KMS-11 (cell line): ENCODE data around the gene LCT.

Experiments used
- H2AFZ ChIP-seq: fragments of 200-600 bp; sonication (generic); 2 replicates; pipeline ENCODE4 v1.6.1; 2016; ENCODE audit warnings: antibody characterized with exemption, mixed run types, low read depth
- H3K27ac ChIP-seq: fragments of 200-600 bp; sonication (generic); 2 replicates; pipeline ENCODE4 v1.6.1; 2016; ENCODE audit warnings: mild to moderate bottlenecking, mixed run types
- H3K27me3 ChIP-seq: fragments of 200-600 bp; sonication (generic); 2 replicates; pipeline ENCODE4 v1.6.1; 2017; ENCODE audit warnings: mild to moderate bottlenecking, low read depth, mixed run types, moderate library complexity; ENCODE audit not compliant: insufficient read depth
- H3K36me3 ChIP-seq: fragments of 200-600 bp; sonication (generic); 2 replicates; pipeline ENCODE4 v1.6.1; 2017; ENCODE audit warnings: mild to moderate bottlenecking, mixed run types; ENCODE audit not compliant: insufficient read depth
- H3K4me1 ChIP-seq: fragments of 200-600 bp; sonication (generic); 2 replicates; pipeline ENCODE4 v1.6.1; 2016; ENCODE audit warnings: mild to moderate bottlenecking, low read depth, mixed run types; ENCODE audit not compliant: poor library complexity, severe bottlenecking
- H3K4me2 ChIP-seq: fragments of 200-600 bp; sonication (generic); 2 replicates; pipeline ENCODE4 v1.7.0; 2016; ENCODE audit warnings: mild to moderate bottlenecking, mixed run types
- H3K4me3 ChIP-seq: fragments of 200-600 bp; sonication (generic); IDR thresholded peaks from 2 replicates; pipeline ENCODE4 v1.6.1; 2017; ENCODE audit warnings: low read depth, low read length, mixed read lengths; ENCODE audit not compliant: insufficient read depth
- H3K79me2 ChIP-seq: fragments of 200-600 bp; sonication (generic); 2 replicates; pipeline ENCODE4 v1.6.1; 2016; ENCODE audit warnings: low read depth, mixed run types; ENCODE audit not compliant: insufficient read depth
- H3K9ac ChIP-seq: fragments of 200-600 bp; sonication (generic); 2 replicates; pipeline ENCODE4 v1.6.1; 2016; ENCODE audit warnings: mild to moderate bottlenecking, mixed run types
- H4K20me1 ChIP-seq: fragments of 200-600 bp; sonication (generic); 2 replicates; pipeline ENCODE4 v1.6.1; 2016; ENCODE audit warnings: mild to moderate bottlenecking, mixed run types; ENCODE audit not compliant: insufficient read depth
- CTCF ChIP-seq: fragments of 200-600 bp; sonication (generic); conservative IDR thresholded peaks from 2 replicates; pipeline ENCODE4 v1.6.1; 2017; ENCODE audit warnings: low read depth, mild to moderate bottlenecking, antibody characterized with exemption, low read length, moderate library complexity, mixed read lengths

LCT gene

DNA sequence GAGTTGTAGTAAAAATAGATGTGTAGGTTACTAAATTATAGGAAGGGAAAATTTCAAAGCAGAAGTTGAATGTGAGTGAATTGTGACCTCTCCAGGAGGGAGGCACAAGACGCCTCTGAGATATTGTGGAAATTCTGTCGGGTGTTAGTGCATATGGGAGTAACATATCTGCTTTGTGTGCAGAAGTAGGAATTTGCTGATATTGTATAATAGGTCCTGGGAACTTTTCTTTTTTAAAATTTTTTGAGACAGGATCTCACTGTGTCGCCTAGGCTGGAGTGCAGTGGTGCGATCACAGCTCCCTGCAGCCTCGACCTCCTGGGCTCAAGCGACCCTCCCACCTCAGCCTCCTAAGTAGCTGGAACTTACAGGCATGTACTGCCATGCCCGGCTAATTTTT lies 60.6 kb downstream of the LCT start:
- TF ChIP-seq CTCF: no peak
- H3K36me3 ChIP-seq: peaks cover 6% of the 10 kb centered on the region; the same call in 1 of the 2 replicates

GRCh38 chr2:135775420-135775819 lies 61.6 kb downstream of the LCT start:
- Histone ChIP-seq H3K79me2 (no peaks in the 10 kb centered on the region), H3K9ac (no peak overlapping the region), H3K36me3 (peaks cover 9% of the 10 kb centered on the region; the same call in 1 of the 2 replicates), H3K4me2 (no peak overlapping the region), H4K20me1 (no peaks in the 10 kb centered on the region), H2AFZ (no peak overlapping the region), H3K27me3 (no peaks in the 10 kb centered on the region), H3K27ac (no peak overlapping the region), H3K4me3 (no peak overlapping the region), H3K4me1 (no peaks in the 10 kb centered on the region)
- no peak for TF ChIP-seq CTCF

More for the DNA sequence above, 60.6 kb downstream of the LCT start:
- H3K27ac ChIP-seq: no peak overlapping the region
- no peak overlapping the region for H3K9ac ChIP-seq
- H3K79me2 ChIP-seq: no peaks in the 10 kb centered on the region
- H3K4me3 ChIP-seq: no peak overlapping the region
- no peaks in the 10 kb centered on the region for H3K27me3 ChIP-seq
- H2AFZ ChIP-seq: no peak overlapping the region
- no peaks in the 10 kb centered on the region for H4K20me1 ChIP-seq
- H3K4me1 ChIP-seq: no peaks in the 10 kb centered on the region
- H3K4me2 ChIP-seq: no peak overlapping the region

DNA sequence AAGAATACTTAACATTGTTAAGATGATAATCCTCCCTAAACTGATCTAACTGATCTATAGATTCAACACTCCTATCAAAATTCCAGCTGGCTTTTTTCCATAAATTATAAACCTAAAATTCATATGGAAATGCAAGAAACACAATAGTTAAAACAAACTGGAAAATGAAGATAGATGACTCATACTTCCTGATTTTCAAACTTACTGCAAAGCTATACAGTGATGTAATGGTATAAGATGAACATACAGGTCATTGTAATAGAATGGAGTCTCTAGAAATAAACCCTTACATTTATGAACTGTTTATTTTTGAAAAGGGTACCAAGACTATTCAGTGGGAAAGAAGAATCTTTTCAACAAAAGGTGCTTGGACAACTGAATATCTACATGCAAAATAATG lies 63.1 kb downstream of the LCT start:
- H3K79me2 ChIP-seq: no peaks in the 10 kb centered on the region
- H3K27me3 ChIP-seq: no peaks in the 10 kb centered on the region
- no peak overlapping the region for H2AFZ ChIP-seq
- TF ChIP-seq CTCF: no peak
- no peaks in the 10 kb centered on the region for H3K4me1 ChIP-seq
- H3K4me2 ChIP-seq: no peak overlapping the region
- no peak overlapping the region for H3K27ac ChIP-seq
- H3K36me3 ChIP-seq: peaks cover 13% of the 10 kb centered on the region; the same call in 1 of the 2 replicates
- H3K9ac ChIP-seq: no peak overlapping the region
- H4K20me1 ChIP-seq: no peaks in the 10 kb centered on the region
- H3K4me3 ChIP-seq: no peak overlapping the region

DNA sequence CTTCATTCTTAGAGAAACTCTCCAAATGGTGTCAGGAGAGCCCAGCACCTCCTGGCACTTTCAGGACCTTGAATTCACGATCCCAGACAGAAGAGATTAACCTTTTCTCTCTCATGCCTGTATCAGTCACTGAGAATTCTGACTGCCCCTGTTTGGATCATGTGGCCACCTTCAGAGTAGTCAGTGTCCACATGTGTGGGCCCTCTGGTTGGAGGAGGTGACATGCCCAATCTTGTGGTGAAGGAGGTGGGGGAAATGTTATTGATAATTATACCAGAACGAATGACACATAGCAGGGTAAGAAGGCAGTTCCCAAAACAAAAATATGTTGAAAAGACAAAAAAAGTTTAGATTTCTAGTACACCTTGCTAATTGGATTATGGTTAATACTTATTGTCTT lies 63.7 kb downstream of the LCT start:
- no peaks in the 10 kb centered on the region for H4K20me1 ChIP-seq
- H3K36me3 ChIP-seq: peaks cover 13% of the 10 kb centered on the region; the same call in 1 of the 2 replicates
- no peak overlapping the region for H3K9ac ChIP-seq
- H3K4me3 ChIP-seq: no peak overlapping the region
- no peaks in the 10 kb centered on the region for H3K79me2 ChIP-seq
- no peak overlapping the region for H3K27ac ChIP-seq
- H3K4me2 ChIP-seq: no peak overlapping the region
- no peak overlapping the region for H2AFZ ChIP-seq
- TF ChIP-seq CTCF: no peak
- no peaks in the 10 kb centered on the region for H3K27me3 ChIP-seq
- H3K4me1 ChIP-seq: no peaks in the 10 kb centered on the region
